HepG2 (cell line): ENCODE data around the gene TMEM45A.

Experiments
- ATF3 ChIP-seq: sonication (generic); formaldehyde crosslinking; IDR thresholded peaks from 2 replicates; pipeline ENCODE4 v1.4.0; 2020; ENCODE audit warnings: missing genetic modification reagents
- CTCF ChIP-seq: sonication (generic); formaldehyde crosslinking; IDR thresholded peaks from 2 replicates; pipeline ENCODE4 v1.5.0; 2020; ENCODE audit warnings: mild to moderate bottlenecking, missing genetic modification reagents, moderate library complexity
- IKZF4 ChIP-seq: sonication (generic); formaldehyde crosslinking; IDR thresholded peaks from 2 replicates; pipeline ENCODE4 v1.5.1; 2020; ENCODE audit warnings: borderline replicate concordance, mild to moderate bottlenecking, low read depth, missing genetic modification reagents; ENCODE audit errors: not compliant biosample characterization
- REST ChIP-seq, 2 experiments: IDR thresholded peaks; 2 replicates each; pipeline ENCODE4 v1.6.1; 2011 to 2012; ENCODE audit warnings: low read length in 2 of 2, borderline replicate concordance in 1 of 2, low read depth in 1 of 2, mild to moderate bottlenecking in 1 of 2, moderate library complexity in 1 of 2
- TARDBP ChIP-seq: sonication (generic); formaldehyde crosslinking; IDR thresholded peaks from 2 replicates; pipeline ENCODE4 v1.8.0; 2022; ENCODE audit warnings: mild to moderate bottlenecking, missing genetic modification reagents
- USF2 ChIP-seq, 2 experiments: sonication (generic) in 1 of 2; formaldehyde crosslinking in 1 of 2; IDR thresholded peaks; 2 replicates each; pipeline versions ENCODE4 v1.5.1 to v1.6.1; 2011 to 2020; ENCODE audit warnings: borderline replicate concordance in 1 of 2, low read depth in 1 of 2, low read length in 1 of 2, mild to moderate bottlenecking in 1 of 2, missing genetic modification reagents in 1 of 2, moderate library complexity in 1 of 2
- ZNF230 ChIP-seq: sonication (generic); formaldehyde crosslinking; IDR thresholded peaks from 2 replicates; pipeline ENCODE4 v1.4.0; 2020; ENCODE audit warnings: mild to moderate bottlenecking, missing genetic modification reagents
- ZNF44 ChIP-seq: sonication (generic); formaldehyde crosslinking; IDR thresholded peaks from 2 replicates; pipeline ENCODE4 v1.5.1; 2020; ENCODE audit warnings: mild to moderate bottlenecking, missing genetic modification reagents
- ZSCAN29 ChIP-seq: sonication (generic); formaldehyde crosslinking; conservative IDR thresholded peaks from 2 replicates; pipeline ENCODE4 v1.4.0; 2020; ENCODE audit warnings: mild to moderate bottlenecking, missing genetic modification reagents

GRCh38 chr3:100463646-100464155 lies 28.7 kb upstream of the TMEM45A start:
- TF ChIP-seq USF2 (IDR thresholded peaks at IDR 0.05; ENCODE audit: low read depth, low read length) (no peak), USF2 (CRISPR knock-in tag; IDR thresholded peaks at IDR 0.05; ENCODE audit: borderline replicate concordance) (no peak), IKZF4 (CRISPR knock-in tag) (no peak), ZSCAN29 (CRISPR knock-in tag) (no peak), REST (IDR thresholded peaks at IDR 0.05; ENCODE audit: borderline replicate concordance in 1 of 2, low read depth in 1 of 2, low read length in 2 of 2) (no peak), ZNF230 (CRISPR knock-in tag) (no peak), ZNF44 (CRISPR knock-in tag) (no peak), TARDBP (CRISPR knock-in tag) (no peak), CTCF (no peak), ATF3 (CRISPR knock-in tag) (no peak)
